B cell (primary cell): ENCODE measurements around the gene TJP3. TPM values are rescaled to one million over a fixed set of nuclear protein-coding genes. Genes with fewer than 3 reads are reported as not detected.

Source experiments
- ATAC-seq: fragments of 200-7000 bp; cut with Tn5 transposase; one replicate; pipeline ENCODE4 v1.10.0; 2021; ENCODE audit warnings: low read depth, mild to moderate bottlenecking, moderate number of reproducible peaks, moderate library complexity
- CTCF ChIA-PET: fragments of 350-600 bp; sonication (Branson Sonifier 250); formaldehyde crosslinking; loops from one replicate; lab custom pipeline; 2021; ENCODE audit warnings: antibody characterized with exemption, inconsistent platforms; lab: Charles Lee
- POLR2A ChIA-PET: fragments of 350-600 bp; sonication (Branson Sonifier 250); formaldehyde crosslinking; loops from one replicate; lab custom pipeline; 2021; ENCODE audit warnings: antibody characterized with exemption; lab: Charles Lee
- DNase-seq: peaks from one replicate; pipeline ENCODE4 v3.0.0; 2013
- H2AFZ ChIP-seq: 2 replicates; pipeline ENCODE4 v1.6.1; 2012; ENCODE audit warnings: mild to moderate bottlenecking, low read depth, low read length; ENCODE audit not compliant: insufficient read depth, poor library complexity, severe bottlenecking
- H3K27ac ChIP-seq, 2 donors: 1 replicate in 1 of 2; 2 replicates in 1 of 2; pipeline ENCODE4 v1.5.1; 2012 to 2013; ENCODE audit warnings: low read length in 2 of 2, mild to moderate bottlenecking in 2 of 2, moderate library complexity in 1 of 2
- H3K27me3 ChIP-seq, 4 experiments: fragments of 200-600 bp in 1 of 4; sonication (generic) in 1 of 4; replicated peaks in 1 of 4; 1 replicate in 2 of 4; 2 replicates in 2 of 4; pipeline versions ENCODE4 v1.6.1 to v1.7.0; 2013 to 2016; ENCODE audit warnings: low read length in 3 of 4, mild to moderate bottlenecking in 2 of 4, mixed read lengths in 1 of 4, moderate library complexity in 1 of 4; ENCODE audit not compliant: insufficient read depth in 4 of 4, control insufficient read depth in 3 of 4; ENCODE audit errors: control extremely low read depth in 1 of 4
- H3K36me3 ChIP-seq, 2 experiments: replicated peaks in 1 of 2; 1 replicate in 1 of 2; 2 replicates in 1 of 2; pipeline versions ENCODE4 v1.6.1 to v1.7.1; 2013; ENCODE audit warnings: low read length in 1 of 2; ENCODE audit not compliant: insufficient read depth in 2 of 2, control insufficient read depth in 1 of 2; ENCODE audit errors: control extremely low read depth in 1 of 2, extremely low read depth in 1 of 2
- H3K4me1 ChIP-seq, 2 donors: fragments of 200-600 bp in 1 of 2; sonication (generic) in 1 of 2; 1 replicate in 1 of 2; 2 replicates in 1 of 2; pipeline versions ENCODE4 v1.5.1 to v1.6.1; 2013 to 2017; ENCODE audit warnings: low read length in 2 of 2; ENCODE audit not compliant: control insufficient read depth in 2 of 2, insufficient read depth in 2 of 2
- H3K4me2 ChIP-seq: replicated peaks from 2 replicates; pipeline ENCODE3; 2012; ENCODE audit warnings: mild to moderate bottlenecking, low read depth, low read length; ENCODE audit not compliant: poor library complexity, severe bottlenecking
- H3K4me3 ChIP-seq, 5 experiments: fragments of 200-600 bp in 1 of 5; sonication (generic) in 1 of 5; 1 replicate in 3 of 5; 2 replicates in 2 of 5; pipeline versions ENCODE4 v1.5.1 to v1.7.0; 2011 to 2016; ENCODE audit warnings: low read length in 4 of 5, mild to moderate bottlenecking in 4 of 5, low read depth in 2 of 5, control low read depth in 1 of 5, moderate library complexity in 1 of 5; ENCODE audit not compliant: insufficient read depth in 1 of 5; ENCODE audit errors: control extremely low read depth in 1 of 5, extremely low read depth in 1 of 5
- H3K79me2 ChIP-seq: fragments of 200-600 bp; sonication (generic); one replicate; pipeline ENCODE4 v1.6.0; 2016; ENCODE audit warnings: low read length; ENCODE audit not compliant: control insufficient read depth, insufficient read depth
- H3K9ac ChIP-seq: fragments of 200-600 bp; sonication (generic); 2 replicates; pipeline ENCODE4 v1.6.1; 2017; ENCODE audit warnings: mild to moderate bottlenecking, low read length, moderate library complexity
- H3K9me3 ChIP-seq, 3 donors: one replicate each; pipeline versions ENCODE4 v1.6.1 to v1.7.1; 2013; ENCODE audit warnings: low read length in 2 of 3; ENCODE audit not compliant: control insufficient read depth in 2 of 3, insufficient read depth in 1 of 3; ENCODE audit errors: control extremely low read depth in 1 of 3
- H4K20me1 ChIP-seq: 2 replicates; pipeline ENCODE4 v1.6.0; 2012; ENCODE audit warnings: mild to moderate bottlenecking, low read length; ENCODE audit not compliant: insufficient read depth, control insufficient read depth, poor library complexity, severe bottlenecking
- H3K27ac Mint-ChIP-seq: one replicate; pipeline ENCODE4 v1.8.0; 2021; ENCODE audit warnings: mixed read lengths
- H3K27me3 Mint-ChIP-seq: one replicate; pipeline ENCODE4 v1.8.0; 2021; ENCODE audit warnings: mixed read lengths
- H3K4me1 Mint-ChIP-seq: one replicate; pipeline ENCODE4 v1.8.0; 2021; ENCODE audit warnings: mixed read lengths
- H3K4me3 Mint-ChIP-seq: one replicate; pipeline ENCODE4 v1.8.0; 2021; ENCODE audit warnings: mixed read lengths
- H3K9me3 Mint-ChIP-seq: one replicate; pipeline ENCODE4 v1.8.0; 2022; ENCODE audit warnings: mixed read lengths; ENCODE audit not compliant: insufficient read depth
- CTCF ChIP-seq: fragments of 200-600 bp; IDR thresholded peaks from one replicate; pipeline ENCODE4 v1.8.0; 2022; ENCODE audit warnings: antibody characterized with exemption, mild to moderate bottlenecking
- EZH2 ChIP-seq: IDR thresholded peaks from 2 replicates; pipeline ENCODE4 v1.6.1; 2012; ENCODE audit warnings: borderline replicate concordance, low read depth, mild to moderate bottlenecking, moderate library complexity, low read length; ENCODE audit not compliant: insufficient read depth, poor library complexity, severe bottlenecking
- WGBS: methylation state at CpG from one replicate; pipeline ENCODE4 v1.1.5; 2013; ENCODE audit warnings: missing lambda C conversion rate; ENCODE audit not compliant: insufficient coverage; 5-methylcytosine and 5-hydroxymethylcytosine counted together
- intact Hi-C: fragments of 100-400 bp; cut with micrococcal nuclease; formaldehyde crosslinking; loops from one replicate; pipeline ENCODE4 v1.10.0; 2022
- polyA plus RNA-seq: library from polyadenylated mRNA; depleted of rRNA; stranded (reverse); fragments of >200 nt; gene quantifications from 2 replicates; pipeline ENCODE4 v1.2.3, GENCODE V29; 2012
- total RNA-seq, 2 donors: library from RNA; stranded (reverse); fragments of 120-200 nt in 1 of 2; gene quantifications; 1 replicate in 1 of 2; 2 replicates in 1 of 2; pipeline versions ENCODE4 v1.2.3 to v1.2.4, GENCODE V29; 2013 to 2022

Gene TJP3
- total and polyA plus RNA-seq, 2 donors (not counting 1 experiment from before 2014, with no cell fraction given), result 2.1 to 2.9 TPM

GRCh38 chr19:3684817-3685410, 23.3 kb upstream of the TJP3 start:
- Histone ChIP-seq H3K9me3 (peaks cover 0 to 7% (median 0%) of the 10 kb centered on the region in 3 donors), H3K4me2 (peak overlapping the region; percentile 69), H3K4me3 (no peak overlapping the region), H2AFZ (no peak overlapping the region), H3K27ac (no peak overlapping the region), H3K79me2 (peaks cover 54% of the 10 kb centered on the region), H3K27me3 (no peaks in the 10 kb centered on the region), H3K4me1 (peaks cover 32 to 34% of the 10 kb centered on the region in 2 donors), H4K20me1 (peaks cover 50% of the 10 kb centered on the region), H3K36me3 (no peaks in the 10 kb centered on the region), H3K9ac (no peak overlapping the region)
- intact Hi-C loops, result loop anchor here (2.0 kb wide), 1 partner anchor 14 kb away; no protein-coding TSS in a partner anchor
- peaks cover 46% of the 10 kb centered on the region for H3K4me1 Mint-ChIP-seq
- DNase-seq (no peak), ATAC-seq (no peak)
- TF ChIP-seq EZH2, result no peak
- TF ChIP-seq CTCF, result peak; percentile 11
- no peaks in the 10 kb centered on the region for H3K9me3 Mint-ChIP-seq
- H3K27ac Mint-ChIP-seq, result peak overlapping the region; percentile 50
- ChIA-PET CTCF (interaction anchor here (1.0 to 1.6 kb wide), 2 partner anchors 19 kb away, joined by 3 to 8 read pairs; no protein-coding TSS in a partner anchor), POLR2A (no interaction called here)
- no peak overlapping the region for H3K4me3 Mint-ChIP-seq
- WGBS, result 96% methylated on average over 4 of the region's 8 CpGs
- H3K27me3 Mint-ChIP-seq, result no peaks in the 10 kb centered on the region

- Mint-ChIP-seq H3K4me1 (peaks cover 54% of the 10 kb centered on the region), H3K9me3 (no peaks in the 10 kb centered on the region), H3K27ac (peak overlapping the region; percentile 86), H3K4me3 (peak overlapping the region; percentile 85), H3K27me3 (no peaks in the 10 kb centered on the region)
- POLR2A ChIA-PET, result interaction anchor here (1.7 kb wide), 1 partner anchor 11 kb away, joined by 19 read pairs; no protein-coding TSS in a partner anchor
- Histone ChIP-seq H3K4me2 (peak overlapping the region; percentile 99), H3K79me2 (peaks cover 55% of the 10 kb centered on the region), H3K9me3 (peaks cover 0 to 16% (median 0%) of the 10 kb centered on the region in 3 donors), H3K36me3 (no peaks in the 10 kb centered on the region), H2AFZ (peak overlapping the region; percentile 85), H3K4me1 (peaks cover 32 to 34% of the 10 kb centered on the region in 2 donors), H3K9ac (peak overlapping the region; percentile 71), H3K27me3 (no peaks in the 10 kb centered on the region), H4K20me1 (peaks cover 49% of the 10 kb centered on the region), H3K27ac (peak overlapping the region in 1 of 2 donors; percentile 73), H3K4me3 (peak overlapping the region in 4 of 5 experiments; percentile 28 to 71 (median 60))
- ATAC-seq (no peak), DNase-seq (no peak)
- CTCF ChIA-PET, result interaction anchor here (1.1 to 3.7 kb wide), 5 partner anchors 10 to 22 kb away, joined by 3 to 25 read pairs (median 8); partner anchors contain the start of gene PIP5K1C
- intact Hi-C loops, result no loop called here
- no peak for TF ChIP-seq EZH2
- no peak for TF ChIP-seq CTCF
- 21% methylated on average over 4 of the region's 12 CpGs for WGBS
Observed at GRCh38 chr19:3687393-3687773, 20.8 kb upstream of the TJP3 start.
